ENCODE results near the gene RALGDS. TPM values are rescaled to one million over a fixed set of nuclear protein-coding genes. Genes with fewer than 3 reads are reported as not detected.

RALGDS gene
- total and polyA plus RNA-seq, 9 of the 15 experiments (the other 6 are each of a cell fraction or from before 2014, with no cell fraction given), result 0.75 to 43.3 (median 27.1) TPM

DNA sequence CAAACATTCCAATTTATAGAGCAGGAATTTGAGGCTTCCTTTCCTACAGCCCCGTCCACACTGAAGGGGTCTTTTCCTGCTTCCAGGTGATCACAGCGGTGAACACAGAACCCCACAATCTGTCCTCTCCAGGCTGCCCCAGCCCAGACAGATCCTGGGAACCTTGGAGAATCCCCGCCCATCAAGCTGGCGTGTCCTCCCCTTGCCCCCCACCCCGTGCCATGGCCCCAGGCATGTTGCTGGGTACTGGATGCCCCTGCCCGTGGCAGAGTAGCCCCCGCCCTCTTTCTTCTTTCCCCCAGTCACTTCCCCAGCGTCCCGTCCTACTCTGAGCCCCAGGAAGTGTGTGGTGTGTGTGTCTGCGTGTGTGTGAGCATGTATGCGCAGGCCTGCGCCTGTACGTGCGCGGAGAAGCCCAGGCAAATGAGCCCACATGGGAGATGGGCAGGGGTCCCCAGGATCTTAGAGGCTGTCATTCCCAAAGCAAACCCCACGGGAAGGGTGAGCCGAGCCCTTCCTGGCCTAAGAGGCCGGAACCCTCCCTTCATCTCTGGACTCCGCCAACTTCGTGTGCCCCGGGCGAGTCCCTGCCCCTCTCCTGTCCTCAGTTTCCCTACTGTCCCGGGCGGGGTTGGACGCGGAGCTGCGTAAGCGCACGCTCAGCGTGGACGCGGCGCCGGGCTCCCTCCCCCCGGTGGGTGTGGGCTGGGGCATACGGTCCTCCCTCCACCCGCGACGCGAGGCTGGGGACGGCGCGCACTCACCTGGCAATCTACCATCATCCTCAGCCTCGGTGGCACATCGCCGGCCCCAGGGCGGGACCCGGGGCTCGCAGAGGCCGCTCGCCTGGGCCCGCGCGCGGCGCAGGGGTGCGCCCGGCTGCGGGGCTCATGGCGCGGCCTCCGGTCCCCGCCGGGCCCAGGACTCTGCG, 27.4 kb upstream of the RALGDS start (continued):
- no peak for TF ChIP-seq CREBBP (IDR thresholded peaks at IDR 0.05; ENCODE audit: low read depth, low read length)
- no peak for TF ChIP-seq ADNP (tag; IDR thresholded peaks at IDR 0.05)
- TF ChIP-seq ESRRB (CRISPR knock-in tag; IDR thresholded peaks at IDR 0.05; ENCODE audit: borderline replicate concordance), result no peak
- TF ChIP-seq ZNF282 (CRISPR knock-in tag; IDR thresholded peaks at IDR 0.05), result no peak
- TF ChIP-seq, protein P1, sequence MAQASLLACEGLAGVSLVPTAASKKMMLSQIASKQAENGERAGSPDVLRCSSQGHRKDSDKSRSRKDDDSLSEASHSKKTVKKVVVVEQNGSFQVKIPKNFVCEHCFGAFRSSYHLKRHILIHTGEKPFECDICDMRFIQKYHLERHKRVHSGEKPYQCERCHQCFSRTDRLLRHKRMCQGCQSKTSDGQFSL (CRISPR knock-in tag; IDR thresholded peaks at IDR 0.05), result no peak
- TF ChIP-seq, protein P1 (tag; IDR thresholded peaks at IDR 0.05), result no peak
- TF ChIP-seq FOXJ2 (tag; IDR thresholded peaks at IDR 0.05), result no peak
- TF ChIP-seq, protein P2, sequence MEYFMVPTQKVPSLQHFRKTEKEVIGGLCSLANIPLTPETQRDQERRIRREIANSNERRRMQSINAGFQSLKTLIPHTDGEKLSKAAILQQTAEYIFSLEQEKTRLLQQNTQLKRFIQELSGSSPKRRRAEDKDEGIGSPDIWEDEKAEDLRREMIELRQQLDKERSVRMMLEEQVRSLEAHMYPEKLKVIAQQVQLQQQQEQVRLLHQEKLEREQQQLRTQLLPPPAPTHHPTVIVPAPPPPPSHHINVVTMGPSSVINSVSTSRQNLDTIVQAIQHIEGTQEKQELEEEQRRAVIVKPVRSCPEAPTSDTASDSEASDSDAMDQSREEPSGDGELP (CRISPR knock-in tag; IDR thresholded peaks at IDR 0.05; ENCODE audit: borderline replicate concordance), result peak; percentile 44; the same call in 1 of the 2 replicates
- TF ChIP-seq POLR2B (IDR thresholded peaks at IDR 0.05; ENCODE audit: low read depth, partially characterized antibody), result peak; percentile 36
- no peak for TF ChIP-seq POLR2AphosphoS5 (IDR thresholded peaks at IDR 0.05; ENCODE audit: control insufficient read depth, insufficient read depth, low read depth, low read length)
- TF ChIP-seq, protein P3, sequence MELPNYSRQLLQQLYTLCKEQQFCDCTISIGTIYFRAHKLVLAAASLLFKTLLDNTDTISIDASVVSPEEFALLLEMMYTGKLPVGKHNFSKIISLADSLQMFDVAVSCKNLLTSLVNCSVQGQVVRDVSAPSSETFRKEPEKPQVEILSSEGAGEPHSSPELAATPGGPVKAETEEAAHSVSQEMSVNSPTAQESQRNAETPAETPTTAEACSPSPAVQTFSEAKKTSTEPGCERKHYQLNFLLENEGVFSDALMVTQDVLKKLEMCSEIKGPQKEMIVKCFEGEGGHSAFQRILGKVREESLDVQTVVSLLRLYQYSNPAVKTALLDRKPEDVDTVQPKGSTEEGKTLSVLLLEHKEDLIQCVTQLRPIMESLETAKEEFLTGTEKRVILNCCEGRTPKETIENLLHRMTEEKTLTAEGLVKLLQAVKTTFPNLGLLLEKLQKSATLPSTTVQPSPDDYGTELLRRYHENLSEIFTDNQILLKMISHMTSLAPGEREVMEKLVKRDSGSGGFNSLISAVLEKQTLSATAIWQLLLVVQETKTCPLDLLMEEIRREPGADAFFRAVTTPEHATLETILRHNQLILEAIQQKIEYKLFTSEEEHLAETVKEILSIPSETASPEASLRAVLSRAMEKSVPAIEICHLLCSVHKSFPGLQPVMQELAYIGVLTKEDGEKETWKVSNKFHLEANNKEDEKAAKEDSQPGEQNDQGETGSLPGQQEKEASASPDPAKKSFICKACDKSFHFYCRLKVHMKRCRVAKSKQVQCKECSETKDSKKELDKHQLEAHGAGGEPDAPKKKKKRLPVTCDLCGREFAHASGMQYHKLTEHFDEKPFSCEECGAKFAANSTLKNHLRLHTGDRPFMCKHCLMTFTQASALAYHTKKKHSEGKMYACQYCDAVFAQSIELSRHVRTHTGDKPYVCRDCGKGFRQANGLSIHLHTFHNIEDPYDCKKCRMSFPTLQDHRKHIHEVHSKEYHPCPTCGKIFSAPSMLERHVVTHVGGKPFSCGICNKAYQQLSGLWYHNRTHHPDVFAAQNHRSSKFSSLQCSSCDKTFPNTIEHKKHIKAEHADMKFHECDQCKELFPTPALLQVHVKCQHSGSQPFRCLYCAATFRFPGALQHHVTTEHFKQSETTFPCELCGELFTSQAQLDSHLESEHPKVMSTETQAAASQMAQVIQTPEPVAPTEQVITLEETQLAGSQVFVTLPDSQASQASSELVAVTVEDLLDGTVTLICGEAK (IDR thresholded peaks at IDR 0.05), result 0 out of 2 replicates have a peak, but pooled peaks have one; percentile 14
- TF ChIP-seq, protein P3 (CRISPR knock-in tag; IDR thresholded peaks at IDR 0.05), result no peak
- TF ChIP-seq, protein P4, sequence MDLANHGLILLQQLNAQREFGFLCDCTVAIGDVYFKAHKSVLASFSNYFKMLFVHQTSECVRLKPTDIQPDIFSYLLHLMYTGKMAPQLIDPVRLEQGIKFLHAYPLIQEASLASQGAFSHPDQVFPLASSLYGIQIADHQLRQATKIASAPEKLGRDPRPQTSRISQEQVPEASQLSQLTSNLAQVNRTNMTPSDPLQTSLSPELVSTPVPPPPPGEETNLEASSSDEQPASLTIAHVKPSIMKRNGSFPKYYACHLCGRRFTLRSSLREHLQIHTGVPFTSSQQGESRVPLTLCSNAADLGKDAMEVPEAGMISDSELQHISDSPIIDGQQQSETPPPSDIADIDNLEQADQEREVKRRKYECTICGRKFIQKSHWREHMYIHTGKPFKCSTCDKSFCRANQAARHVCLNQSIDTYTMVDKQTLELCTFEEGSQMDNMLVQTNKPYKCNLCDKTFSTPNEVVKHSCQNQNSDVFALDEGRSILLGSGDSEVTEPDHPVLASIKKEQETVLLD (IDR thresholded peaks at IDR 0.05), result 0 out of 2 replicates have a peak, but pooled peaks have one; percentile 61
